Retinal pigment epithelial cell (primary cell): ENCODE results near the gene RNF40.
"Not testable (repeated sequence)": the region's sequence is repeated elsewhere in the genome, so short reads cannot be mapped to it uniquely, and the experiment has no call there.

Source experiments
- DNase-seq: peaks from one replicate; pipeline ENCODE4 v3.0.0-alpha.2; 2010; ENCODE audit warnings: low read depth
- H3K4me3 ChIP-seq: 2 replicates; pipeline ENCODE4 v1.5.1; 2011; ENCODE audit warnings: mild to moderate bottlenecking, low read length, control low read depth, moderate library complexity
- CTCF ChIP-seq: conservative IDR thresholded peaks from 2 replicates; pipeline ENCODE4 v1.5.1; 2011; ENCODE audit warnings: low read depth, low read length, control low read depth, inconsistent platforms

Gene RNF40

GRCh38 chr16:30805056-30805369 lies 42.9 kb downstream of the RNF40 start:
- TF ChIP-seq CTCF, result no peak

GRCh38 chr16:30805370-30806169 lies 43.4 kb downstream of the RNF40 start:
- TF ChIP-seq CTCF, result no peak
- peak overlapping the region; percentile 69 for H3K4me3 ChIP-seq
- DNase-seq, result peak; percentile 36

More at GRCh38 chr16:30805056-30805369, 42.9 kb downstream of the RNF40 start:
- peak overlapping the region; percentile 69 for H3K4me3 ChIP-seq
- no peak for DNase-seq

GRCh38 chr16:30808146-30808545 lies 46.0 kb downstream of the RNF40 start:
- H3K4me3 ChIP-seq, result no peak overlapping the region
- no peak for TF ChIP-seq CTCF

GRCh38 chr16:30808890-30809426 lies 46.8 kb downstream of the RNF40 start:
- H3K4me3 ChIP-seq, DNase-seq: not testable (repeated sequence)

More at GRCh38 chr16:30808146-30808545, 46.0 kb downstream of the RNF40 start:
- no peak for DNase-seq

GRCh38 chr16:30809675-30810074 lies 47.6 kb downstream of the RNF40 start:
- DNase-seq, H3K4me3 ChIP-seq: not testable (repeated sequence)

- peak overlapping the region; percentile 64 for H3K4me3 ChIP-seq
- TF ChIP-seq CTCF, result no peak
- no peak for DNase-seq
Observed at GRCh38 chr16:30813821-30814189, 51.7 kb downstream of the RNF40 start.

GRCh38 chr16:30816769-30817168 lies 54.6 kb downstream of the RNF40 start:
- TF ChIP-seq CTCF, result no peak
- H3K4me3 ChIP-seq, result no peak overlapping the region
- no peak for DNase-seq

GRCh38 chr16:30820952-30821421 lies 58.9 kb downstream of the RNF40 start:
- DNase-seq, result no peak
- TF ChIP-seq CTCF, result no peak
- H3K4me3 ChIP-seq, result no peak overlapping the region

- H3K4me3 ChIP-seq, DNase-seq: not testable (repeated sequence)
Observed at GRCh38 chr16:30821441-30821840, 59.3 kb downstream of the RNF40 start.
